H7 (cell line): Measurements from ENCODE around the gene GRIK2. TPM values are rescaled to one million over a fixed set of nuclear protein-coding genes. Genes with fewer than 3 reads are reported as not detected.

Experiments
- DNase-seq: peaks from one replicate; pipeline ENCODE4 v3.0.0; 2012
- H3K27me3 ChIP-seq: 2 replicates; pipeline ENCODE4 v1.6.0; 2011; ENCODE audit warnings: mild to moderate bottlenecking, low read length; ENCODE audit not compliant: control insufficient read depth, insufficient read depth
- H3K36me3 ChIP-seq: replicated peaks from 2 replicates; pipeline ENCODE4 v1.5.1; 2011; ENCODE audit warnings: low read length; ENCODE audit not compliant: control insufficient read depth, insufficient read depth
- H3K4me3 ChIP-seq: 2 replicates; pipeline ENCODE4 v1.5.1; 2011; ENCODE audit warnings: low read depth, mild to moderate bottlenecking, control low read depth, low read length, moderate library complexity; ENCODE audit not compliant: insufficient read depth
- total RNA-seq: library from RNA; depleted of rRNA; stranded (reverse); fragments of >200 nt; shearing (Covaris generic); gene quantifications from 2 replicates; pipeline ENCODE4 v1.2.3, GENCODE V29; 2014

The GRIK2 gene
- total RNA-seq, 1 experiment from 2014 or later, result 0.76 TPM

DNA sequence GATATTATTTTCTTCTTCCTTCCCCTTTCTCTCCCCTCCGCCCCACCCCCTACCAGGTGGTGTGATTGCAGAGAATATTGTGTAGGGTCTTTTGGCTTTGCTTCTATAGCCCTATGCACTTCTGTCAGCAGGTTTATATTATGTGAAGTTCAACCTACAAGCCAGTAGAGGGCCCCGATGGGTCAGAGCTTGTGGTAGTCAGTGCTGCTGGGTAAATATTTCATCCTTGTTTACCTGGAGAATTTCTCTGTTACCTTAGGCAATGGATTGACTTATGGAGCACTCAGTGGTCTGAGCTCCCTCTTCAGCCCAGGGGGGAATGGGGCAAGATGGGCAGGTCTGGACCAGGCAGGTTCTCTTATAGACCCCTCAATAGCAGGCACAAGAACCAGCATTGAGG lies 720.9 kb downstream of the GRIK2 start:
- H3K36me3 ChIP-seq, result no peaks in the 10 kb centered on the region
- peak; percentile 4 for DNase-seq

DNA sequence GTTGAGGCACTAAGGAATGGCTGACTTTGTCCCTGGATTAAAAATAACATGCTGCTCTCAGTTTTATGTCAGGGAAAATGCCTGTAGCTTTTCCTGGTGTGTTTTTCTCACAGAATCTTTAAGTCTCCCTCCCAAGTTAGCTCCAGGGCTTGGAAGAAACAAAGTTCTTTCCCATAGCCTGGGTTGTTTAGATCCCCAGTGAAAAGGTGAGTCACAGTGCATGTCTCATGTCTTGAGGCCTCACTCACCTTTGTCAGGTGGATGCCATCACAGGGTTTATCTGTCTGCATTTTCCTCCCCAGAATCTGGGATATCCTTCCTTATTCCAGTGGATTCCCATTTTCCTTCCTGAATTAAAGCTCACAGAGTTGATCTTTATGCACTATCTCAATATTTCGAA lies 722.4 kb downstream of the GRIK2 start:
- Histone ChIP-seq H3K4me3 (no peak overlapping the region), H3K36me3 (no peaks in the 10 kb centered on the region), H3K27me3 (no peaks in the 10 kb centered on the region)
- DNase-seq, result no peak

More for the DNA sequence above, 720.9 kb downstream of the GRIK2 start:
- Histone ChIP-seq H3K4me3 (no peak overlapping the region), H3K27me3 (no peaks in the 10 kb centered on the region)

DNA sequence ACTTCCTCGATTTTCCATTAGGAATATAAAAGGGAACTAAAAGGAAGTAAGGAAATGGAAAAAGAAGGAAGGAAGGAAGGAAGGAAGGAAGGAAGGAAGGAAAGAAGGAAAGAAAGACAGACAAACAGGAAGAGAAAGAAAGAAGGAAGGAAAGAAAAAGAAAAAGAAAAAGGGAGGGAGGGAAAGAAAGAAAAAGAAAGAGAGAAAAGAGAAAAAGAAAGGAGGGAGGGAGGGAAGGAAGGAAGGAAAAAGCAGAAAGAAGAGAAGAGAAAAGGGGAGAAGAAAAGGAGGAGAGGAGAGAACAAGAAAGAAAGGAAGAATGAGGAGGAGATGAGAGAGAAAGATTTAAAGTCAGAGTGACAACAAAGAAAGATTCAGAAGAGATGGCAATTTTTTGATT lies 724.5 kb downstream of the GRIK2 start:
- H3K27me3 ChIP-seq, result no peaks in the 10 kb centered on the region
- H3K4me3 ChIP-seq, result no peak overlapping the region
- no peaks in the 10 kb centered on the region for H3K36me3 ChIP-seq
- no peak for DNase-seq
